HG03457 (cell line): Measurements from ENCODE around the gene TMED8.
"Not testable (repeated sequence)": the region's sequence is repeated elsewhere in the genome, so short reads cannot be mapped to it uniquely, and the experiment has no call there.

Experiments used
- ATAC-seq: cut with Tn5 transposase; IDR thresholded peaks from one replicate; pipeline ENCODE4 v1.9.1; 2021; ENCODE audit warnings: moderate number of reproducible peaks; ENCODE audit not compliant: unreplicated experiment

TMED8 gene

DNA sequence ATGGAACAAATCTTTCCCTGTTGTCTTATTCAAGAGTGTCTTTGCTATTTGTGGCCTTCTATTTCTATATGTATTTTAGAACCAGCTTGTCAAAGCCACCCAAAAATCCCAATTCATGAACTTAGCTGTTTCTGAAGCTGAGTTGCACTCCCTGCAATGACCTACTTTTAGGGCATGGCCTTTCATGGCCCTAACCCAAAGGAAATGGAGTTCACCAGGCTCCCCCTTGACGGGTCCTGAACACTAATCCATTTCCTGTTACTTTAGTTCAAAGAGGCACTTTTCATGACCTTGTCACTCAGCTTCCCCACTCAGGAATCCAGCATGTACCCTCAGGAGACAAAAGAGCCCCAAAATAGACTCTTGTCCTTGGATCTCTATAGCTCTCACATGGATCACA, 7.6 kb downstream of the TMED8 start:
- ATAC-seq: no peak

DNA sequence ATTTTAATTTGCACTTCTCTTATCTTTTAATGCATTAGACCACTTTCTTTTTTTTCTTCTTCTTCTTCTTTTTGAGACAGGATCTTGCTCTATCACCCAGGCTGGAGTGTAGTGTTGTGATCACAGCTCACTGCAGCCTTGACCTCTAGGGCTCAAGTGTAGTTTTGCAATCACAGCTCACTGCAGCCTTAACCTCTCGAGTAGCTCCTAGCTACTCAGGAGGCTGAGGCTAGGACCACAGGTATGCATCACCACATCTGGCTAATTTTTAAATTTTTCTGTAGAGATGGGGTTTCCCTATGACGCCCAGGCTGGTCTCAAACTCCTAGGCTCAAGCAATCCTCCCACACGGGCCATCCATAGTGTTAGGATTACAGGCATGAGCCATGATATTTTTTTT, 12.7 kb downstream of the TMED8 start:
- no peak for ATAC-seq

DNA sequence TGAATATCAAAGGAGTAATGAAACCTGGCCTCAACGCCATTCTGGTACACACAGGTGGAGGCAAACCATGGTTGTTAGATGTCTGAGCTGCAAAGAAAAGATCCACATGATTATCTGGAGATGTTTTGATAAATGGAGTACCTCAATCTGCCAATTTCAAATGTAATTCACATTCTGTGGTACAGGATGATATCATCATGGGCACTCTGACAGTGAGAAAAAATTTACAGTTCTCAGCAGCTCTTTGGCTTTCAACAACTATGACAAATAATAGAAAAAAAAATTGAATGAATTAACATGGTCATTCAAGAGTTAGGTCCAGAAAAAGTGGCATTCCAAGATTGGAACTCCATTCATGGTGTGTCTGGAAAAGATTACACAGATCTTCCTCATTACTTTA, 17.3 kb downstream of the TMED8 start:
- no peak for ATAC-seq

DNA sequence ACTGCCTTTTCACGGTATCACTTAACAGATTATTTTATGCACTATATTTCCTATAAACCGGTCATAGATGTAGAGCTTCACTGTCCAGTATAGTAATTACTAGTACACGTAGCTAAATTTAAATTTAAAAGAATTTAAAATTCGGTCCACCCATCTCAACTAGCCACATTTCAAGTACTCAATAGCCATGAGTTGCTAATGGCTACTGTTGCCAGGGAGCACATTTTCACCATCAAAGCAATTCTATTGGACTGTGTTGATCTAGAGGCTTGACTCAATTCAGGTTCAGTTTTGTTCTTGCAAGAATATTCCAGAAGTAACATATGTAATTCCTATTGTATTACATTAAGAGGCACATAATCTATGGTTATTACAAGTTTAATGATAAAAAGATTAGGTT, 20.0 kb downstream of the TMED8 start:
- no peak for ATAC-seq

DNA sequence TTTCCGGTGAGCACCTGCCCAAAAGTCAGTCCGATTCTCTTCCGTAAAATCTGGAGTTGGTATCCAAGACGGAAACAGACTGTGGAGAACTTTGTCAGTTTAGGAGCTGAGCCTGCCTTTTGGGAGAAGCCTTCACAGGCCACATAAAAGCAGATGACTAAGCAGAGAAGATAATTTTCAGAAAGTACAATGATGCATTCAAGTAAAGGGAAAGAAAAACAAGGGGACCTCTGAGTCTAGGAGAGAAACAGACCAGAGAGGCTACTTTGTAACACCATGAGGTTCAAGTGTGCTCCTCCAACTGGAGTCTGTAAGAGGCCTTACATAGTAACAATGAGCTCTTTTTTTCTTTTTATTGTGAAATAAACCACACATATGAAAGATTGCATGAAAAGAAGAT, 21.1 kb downstream of the TMED8 start:
- ATAC-seq: no peak

DNA sequence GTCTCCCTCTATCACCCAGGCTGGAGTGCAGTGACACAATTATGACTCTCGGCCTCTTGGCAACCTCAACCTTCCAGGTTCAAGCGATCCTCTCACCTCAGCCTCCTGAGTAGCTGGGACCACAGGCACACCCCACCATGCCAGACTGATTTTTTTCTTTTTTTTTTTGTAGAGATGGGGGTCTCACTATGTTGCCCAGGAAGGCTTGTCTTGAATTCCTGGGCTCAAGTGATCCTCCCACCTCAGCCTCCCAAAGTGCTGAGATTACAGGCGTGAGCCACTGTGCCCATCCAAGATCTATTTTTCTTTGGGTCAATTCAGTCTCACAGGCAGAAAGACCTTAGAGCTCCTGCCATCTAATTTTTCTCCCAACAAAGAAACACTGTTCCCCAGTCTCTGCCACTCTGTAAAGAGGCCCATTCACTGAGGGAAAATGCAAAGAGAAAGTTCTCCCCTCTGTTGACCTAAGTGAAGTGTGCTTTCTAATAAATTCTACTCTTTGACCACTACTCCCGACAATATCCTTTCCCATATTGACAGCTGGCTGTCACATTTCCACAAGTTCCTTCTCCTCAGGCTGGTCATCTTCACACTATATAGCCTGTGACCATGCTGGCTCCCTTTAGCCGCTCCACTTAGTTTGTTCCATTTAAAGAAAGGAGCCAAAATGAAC, 23.3 kb downstream of the TMED8 start:
- no peak for ATAC-seq

DNA sequence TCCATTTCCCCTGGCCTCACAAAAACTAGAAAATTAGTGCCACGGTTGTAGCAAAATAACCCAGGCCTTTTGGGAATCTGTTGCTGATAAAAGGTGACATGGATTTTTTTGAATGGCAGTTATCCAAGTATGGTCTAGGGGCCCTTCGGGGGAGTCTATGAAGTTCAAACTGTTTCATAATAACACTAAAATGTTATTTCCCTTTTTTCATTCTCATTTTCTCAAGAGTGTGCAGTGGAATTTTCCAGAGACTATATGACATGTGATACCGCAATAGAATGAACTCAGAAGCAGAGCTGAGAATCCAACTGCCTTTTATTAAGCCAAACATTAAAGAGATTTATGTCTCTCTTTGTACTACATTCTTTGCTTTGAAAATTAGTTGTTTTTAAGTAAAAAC, 29.1 kb downstream of the TMED8 start:
- no peak for ATAC-seq

DNA sequence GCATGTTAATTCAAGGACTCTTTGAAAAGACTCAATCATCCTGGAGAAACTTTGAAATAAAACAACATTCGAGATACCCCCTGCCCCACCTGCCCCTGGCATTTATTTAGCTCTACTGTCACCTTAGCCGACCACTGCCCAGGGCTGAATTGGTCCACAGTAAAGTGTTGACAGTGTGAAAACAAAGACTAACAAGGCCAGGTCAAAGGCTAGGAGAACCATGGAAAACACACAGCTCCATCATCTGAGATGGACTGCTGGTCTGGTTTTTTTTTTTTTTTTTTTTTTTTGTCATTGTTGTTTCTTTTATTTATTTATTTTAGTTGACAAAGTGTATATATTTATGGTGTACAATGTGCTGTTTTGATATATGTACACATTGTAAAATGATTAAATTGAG, 30.4 kb downstream of the TMED8 start:
- no peak for ATAC-seq

DNA sequence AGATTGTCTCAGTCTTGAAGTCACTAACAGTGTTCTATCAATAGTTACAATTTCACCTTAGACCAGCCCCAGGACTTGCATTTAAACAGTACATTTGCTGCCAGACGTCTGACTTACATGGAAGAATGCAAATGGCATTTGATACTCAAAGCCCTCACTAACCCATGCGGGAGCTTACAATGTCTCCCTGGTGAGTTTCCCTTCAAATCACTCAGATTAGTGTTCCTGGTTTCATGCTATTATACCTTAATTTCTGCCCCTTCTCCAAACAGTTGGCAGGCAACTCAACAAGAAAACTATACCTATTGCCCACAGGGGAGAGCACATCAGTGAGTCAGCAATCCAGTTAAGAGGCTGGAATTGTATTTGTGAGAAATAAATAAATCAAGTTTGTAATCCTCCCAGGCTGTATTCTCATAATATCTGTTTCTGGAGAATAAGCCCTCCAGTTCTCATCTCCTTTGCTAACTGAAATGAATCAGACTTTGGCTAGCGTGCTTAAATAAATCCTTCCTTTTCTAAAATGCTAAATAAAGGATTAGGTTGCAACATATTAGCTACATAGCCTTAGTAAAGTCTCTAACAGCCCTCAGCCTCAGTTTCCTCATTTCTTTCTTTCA, 32.4 kb downstream of the TMED8 start:
- ATAC-seq: no peak

DNA sequence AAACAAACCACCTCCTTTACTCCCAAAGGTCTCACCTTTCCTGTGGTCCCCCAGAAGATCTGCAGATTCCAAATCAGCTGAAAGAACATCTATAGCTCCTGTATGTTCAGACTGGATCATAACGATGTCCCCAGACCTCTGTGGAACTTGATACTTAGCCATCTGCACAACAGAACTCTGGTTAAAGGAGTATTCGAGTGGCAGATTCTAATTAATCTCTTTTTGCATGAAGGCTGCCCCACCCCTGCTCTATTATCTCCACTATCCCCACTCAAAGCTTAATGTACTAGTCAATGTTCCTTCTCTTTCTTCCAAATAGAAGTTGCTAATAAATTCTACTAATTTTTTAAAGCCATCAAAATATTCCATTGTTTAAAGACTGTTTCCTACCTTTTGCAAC, 33.2 kb downstream of the TMED8 start:
- no peak for ATAC-seq

DNA sequence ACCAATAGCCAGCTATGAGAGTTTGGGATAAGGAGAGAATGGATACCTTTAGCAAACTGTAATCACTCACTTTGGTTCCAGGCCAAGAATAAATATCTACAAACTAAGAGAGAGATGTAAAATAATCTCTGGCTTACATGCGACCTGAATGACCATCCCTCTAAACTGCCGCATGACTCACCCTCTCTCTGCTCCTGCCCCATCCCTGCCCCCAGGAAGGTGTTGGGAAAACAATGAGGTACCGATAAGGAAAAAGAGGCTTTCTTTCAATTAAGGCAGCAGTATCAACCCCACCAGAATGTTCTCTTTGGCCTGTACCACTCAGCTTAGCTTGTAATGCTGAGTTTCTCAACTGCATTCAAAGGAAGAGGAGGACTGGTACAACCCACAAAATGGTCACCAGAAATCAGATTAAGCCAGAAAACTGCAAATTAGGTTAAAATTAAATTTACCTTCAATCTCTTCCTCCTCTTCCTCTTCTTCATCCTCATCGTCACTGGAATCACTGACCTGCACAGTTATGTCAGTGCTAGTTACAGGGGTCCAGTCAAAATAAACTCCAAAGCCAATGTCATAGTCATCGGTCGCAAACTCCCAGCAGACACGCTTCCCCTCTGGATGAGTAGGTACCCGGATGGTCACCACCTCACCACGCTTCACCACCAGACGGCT, 34.0 kb downstream of the TMED8 start:
- ATAC-seq: no peak

DNA sequence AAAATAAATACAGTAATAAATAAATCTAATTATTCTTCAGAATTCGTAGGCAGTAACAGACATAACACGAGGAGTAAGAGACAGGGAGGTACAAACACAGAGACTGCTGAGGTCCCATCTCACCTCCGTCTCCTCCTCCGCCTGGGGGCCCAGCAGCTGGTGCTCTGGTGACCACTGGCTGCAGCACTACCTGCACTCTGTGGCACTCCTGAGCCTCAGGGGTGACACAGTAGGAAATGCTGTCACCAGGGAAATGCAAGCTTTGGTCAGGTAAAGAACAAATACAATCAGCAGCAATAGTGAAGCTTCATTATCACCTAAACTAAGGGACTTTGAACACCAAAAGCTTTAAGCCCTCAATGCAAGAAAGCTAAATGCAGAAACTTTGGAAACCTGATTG, 36.5 kb downstream of the TMED8 start:
- no peak for ATAC-seq

DNA sequence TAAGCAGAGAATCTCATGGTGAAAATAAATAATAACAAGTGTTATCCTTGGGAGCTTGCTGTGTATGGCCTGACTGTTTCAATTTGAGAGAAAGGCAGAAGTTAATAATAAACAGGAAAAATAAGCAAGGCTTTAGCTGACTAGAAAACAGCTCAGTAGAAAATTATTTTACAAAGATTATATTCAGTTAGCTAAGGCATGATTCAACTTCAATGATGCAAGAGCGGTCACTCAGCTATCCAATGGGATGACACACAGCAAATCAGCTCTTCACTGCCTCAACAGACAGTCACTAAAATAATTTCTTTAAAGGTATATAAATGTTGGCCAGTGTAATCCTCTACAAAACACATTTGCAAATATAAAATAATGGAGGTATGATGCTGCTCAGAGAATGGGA, 37.5 kb downstream of the TMED8 start:
- ATAC-seq: no peak

DNA sequence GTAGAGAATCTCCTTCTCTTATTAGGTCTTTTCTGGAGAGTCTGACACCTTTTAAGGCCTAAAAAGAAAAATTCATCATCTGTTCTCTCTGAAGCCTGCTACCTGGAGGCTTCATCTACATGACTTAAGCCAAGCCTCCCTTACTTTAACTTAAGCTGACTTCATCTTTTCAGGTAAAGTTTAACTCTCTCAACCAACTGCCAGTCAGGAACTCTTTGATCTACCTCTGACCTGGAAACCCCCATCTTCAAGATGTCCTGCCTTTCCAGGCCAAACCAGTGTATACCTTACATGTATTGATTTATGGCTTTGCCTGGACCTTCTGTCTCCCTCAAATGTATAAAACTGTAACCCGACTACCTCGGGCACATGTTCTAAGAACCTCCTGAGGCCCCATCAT, 38.6 kb downstream of the TMED8 start:
- ATAC-seq: no peak

DNA sequence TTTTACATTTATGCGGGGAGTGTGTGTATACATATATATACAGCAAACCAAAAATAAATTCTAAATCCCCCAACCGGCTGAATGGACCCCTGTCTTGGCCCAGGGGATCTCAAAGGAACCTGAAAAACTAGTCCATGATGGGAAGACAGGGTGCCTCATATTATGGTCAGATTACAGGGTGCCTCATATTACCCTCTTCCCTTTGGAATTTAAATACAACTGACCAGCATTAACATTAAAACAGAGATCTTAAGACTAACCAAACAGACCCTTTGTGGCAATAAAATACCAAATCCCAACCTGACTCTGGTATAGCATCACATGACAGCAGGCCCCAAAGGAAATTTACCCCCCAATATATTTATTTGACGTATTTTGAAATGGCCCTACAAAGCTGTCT, 39.0 kb downstream of the TMED8 start:
- no peak for ATAC-seq

DNA sequence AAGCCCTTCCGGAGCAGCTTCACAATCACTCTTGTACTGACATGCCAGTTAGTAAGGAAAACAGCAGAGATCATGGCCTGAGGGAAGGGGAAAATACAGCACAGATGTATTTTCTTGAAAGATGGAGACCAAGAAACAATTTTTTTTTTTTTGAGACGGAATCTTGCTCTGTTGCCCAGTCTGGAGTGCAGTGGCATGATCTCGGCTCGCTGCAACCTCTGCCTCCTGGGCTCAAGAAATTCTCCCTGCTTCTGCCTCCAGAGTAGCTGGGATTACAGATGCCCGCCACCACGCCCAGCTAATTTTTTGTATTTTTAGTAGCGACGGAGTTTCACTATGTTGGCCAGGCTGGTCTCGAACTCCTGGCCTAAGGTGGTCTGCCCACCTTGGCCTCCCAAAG, 39.6 kb downstream of the TMED8 start:
- ATAC-seq: not testable (repeated sequence)

DNA sequence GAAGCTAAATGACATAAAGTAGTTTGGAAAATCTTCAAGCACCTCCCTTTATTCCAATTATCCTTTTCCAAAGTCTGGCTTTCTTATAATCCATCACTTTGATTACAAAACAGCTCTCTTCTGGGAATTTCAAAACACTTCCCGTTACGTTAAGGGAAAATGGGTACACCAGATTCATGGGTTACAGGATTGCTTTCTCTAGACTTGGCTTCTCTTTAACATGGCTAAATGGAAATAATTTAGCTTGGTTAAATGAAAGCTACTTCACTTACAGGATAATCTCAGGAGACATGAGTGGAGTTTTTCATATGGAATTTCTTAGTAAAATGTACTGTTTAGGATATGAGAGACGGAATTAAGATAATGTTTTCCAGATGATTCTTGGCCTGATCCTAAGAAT, 41.3 kb downstream of the TMED8 start:
- no peak for ATAC-seq

DNA sequence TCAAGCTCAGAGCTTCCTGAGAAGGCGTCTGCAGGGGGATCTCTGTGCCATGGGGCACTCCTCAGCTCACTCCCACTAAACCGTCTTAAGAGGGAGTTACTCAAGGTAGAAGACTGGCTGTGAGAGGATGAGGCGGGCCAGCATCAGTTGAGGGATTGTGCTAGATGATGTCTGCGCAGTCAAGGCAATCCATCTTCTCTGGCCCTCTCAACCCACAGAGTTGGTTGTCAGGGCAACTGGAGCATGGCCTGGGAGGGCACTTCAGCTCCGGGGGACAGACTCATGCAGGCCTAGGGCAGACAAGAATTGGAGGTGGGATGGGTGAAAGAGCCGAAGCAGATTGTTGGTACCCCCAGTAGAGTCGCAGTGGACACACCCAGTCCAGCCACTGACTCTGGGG, 47.0 kb downstream of the TMED8 start:
- ATAC-seq: no peak

DNA sequence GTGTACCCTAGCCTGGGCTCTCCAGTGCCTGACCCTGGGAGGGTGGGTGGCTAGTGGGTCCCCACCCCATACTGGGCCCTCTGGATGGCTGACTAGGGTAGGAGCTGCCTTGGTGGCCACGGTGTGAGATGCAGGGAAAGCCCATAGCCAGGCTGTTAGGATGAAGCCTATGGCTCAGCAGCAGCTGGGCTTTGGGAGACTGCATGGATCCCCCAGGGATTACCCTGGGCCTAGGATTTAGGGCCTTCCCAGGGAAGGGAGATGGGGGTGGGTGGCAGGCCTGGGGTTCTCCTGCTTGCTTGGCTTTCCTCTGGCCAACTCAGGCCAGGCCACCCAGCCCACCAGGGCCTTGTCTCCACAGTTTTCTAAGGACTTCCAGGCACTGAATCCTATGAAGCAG, 49.8 kb downstream of the TMED8 start:
- ATAC-seq: no peak

DNA sequence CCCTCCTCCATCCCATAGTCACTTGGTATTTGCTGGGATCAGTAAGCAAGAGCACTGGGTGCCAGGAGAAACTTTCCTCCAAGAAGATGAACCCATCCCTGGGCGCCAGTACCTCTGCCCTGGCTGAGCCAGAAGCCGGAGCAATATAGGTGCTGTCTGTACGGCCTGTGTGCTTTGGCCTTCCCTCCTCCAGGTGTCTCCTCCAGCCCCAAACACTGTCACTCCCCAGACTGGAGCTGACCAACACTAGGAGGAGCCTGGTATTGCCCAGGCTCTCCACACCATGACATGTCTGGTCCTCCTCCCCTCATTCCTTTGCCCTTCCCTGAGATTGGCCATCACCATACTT, 51.2 kb downstream of the TMED8 start:
- no peak for ATAC-seq

DNA sequence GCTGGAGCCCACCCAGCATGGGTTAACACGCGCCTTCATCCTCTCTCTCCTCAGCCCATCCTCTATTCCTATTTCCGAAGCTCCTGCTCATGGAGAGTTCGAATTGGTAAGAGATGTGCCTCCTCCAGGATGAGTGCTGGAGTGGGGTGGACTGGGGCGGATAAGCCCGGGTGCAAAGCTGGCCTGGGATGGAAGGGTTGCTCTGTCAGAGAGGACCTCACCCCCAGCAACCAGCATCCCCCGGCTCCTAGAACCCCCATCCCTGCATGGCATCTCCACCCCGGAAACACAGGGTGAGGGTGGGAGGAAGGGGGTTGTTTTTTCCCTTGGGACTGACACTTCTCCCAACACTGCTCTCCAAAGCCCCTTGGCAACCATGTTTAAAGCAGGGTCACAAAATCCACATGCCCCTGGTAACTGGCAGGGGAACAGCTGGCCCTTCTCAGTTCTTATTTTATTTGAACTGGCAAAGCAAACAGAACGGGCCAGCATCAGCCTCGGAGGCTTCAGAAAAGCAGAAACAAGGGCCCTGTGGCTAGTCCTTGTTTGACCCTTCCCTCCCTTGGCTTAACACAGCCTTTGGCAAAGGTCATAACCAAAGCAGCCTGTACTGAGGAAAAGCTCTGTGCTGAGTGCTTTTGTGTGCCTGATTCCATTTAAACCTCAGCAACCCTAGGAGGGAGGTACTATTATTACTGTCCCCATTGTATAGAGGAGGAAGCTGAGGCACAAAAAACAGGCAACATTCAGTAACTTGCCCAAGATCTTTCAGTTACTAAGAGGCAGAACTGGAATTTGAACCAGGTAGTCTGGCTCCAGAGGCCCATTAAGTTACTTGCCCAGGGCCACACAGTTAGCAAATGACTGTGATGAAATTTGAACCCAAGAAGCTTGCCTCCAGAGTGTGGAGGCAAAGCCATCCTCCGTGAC, 51.8 kb downstream of the TMED8 start:
- no peak for ATAC-seq

DNA sequence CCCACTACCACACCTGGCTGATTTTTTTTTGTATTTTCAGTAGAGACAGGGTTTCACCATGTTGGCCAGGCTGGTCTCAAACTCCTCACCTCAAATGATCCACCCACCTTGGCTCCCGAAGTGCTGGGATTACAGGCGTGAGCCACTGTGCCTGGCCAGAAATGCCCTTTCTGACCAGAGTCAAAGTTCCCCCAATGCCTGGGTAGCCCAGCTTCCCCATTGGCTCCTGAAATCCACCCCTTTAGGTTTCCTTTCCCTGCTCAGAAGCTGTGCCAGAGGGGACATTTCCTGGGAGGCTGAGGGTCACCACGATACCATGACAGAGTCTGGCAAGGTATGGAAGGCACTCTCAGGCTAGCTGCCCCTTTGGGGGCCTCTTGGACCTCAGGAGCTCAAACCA, 52.6 kb downstream of the TMED8 start:
- no peak for ATAC-seq
